Trophoblast cell (in vitro differentiated cells and primary cell): ENCODE results near the gene AMN.
A peak's percentile ranks its signal among the peaks of the same experiment; 100 is the strongest.

Source experiments
- DNase-seq, 2 donors: peaks; one replicate each; pipeline ENCODE4 v3.0.0-alpha.2; 2016
- H2AFZ ChIP-seq: 2 replicates; pipeline ENCODE4 v1.6.1; 2013; ENCODE audit warnings: low read length, moderate library complexity, mild to moderate bottlenecking; ENCODE audit not compliant: insufficient read depth, poor library complexity
- H2AK5ac ChIP-seq: 2 replicates; pipeline ENCODE4 v1.6.1; 2013; ENCODE audit warnings: mild to moderate bottlenecking, low read length
- H2BK120ac ChIP-seq: 2 replicates; pipeline ENCODE4 v1.6.1; 2013; ENCODE audit warnings: low read length, mild to moderate bottlenecking, moderate library complexity; ENCODE audit not compliant: insufficient read depth, poor library complexity
- H2BK12ac ChIP-seq: 2 replicates; pipeline ENCODE4 v1.6.1; 2013; ENCODE audit warnings: mild to moderate bottlenecking, low read length, moderate library complexity
- H2BK5ac ChIP-seq: 2 replicates; pipeline ENCODE4 v1.6.1; 2013; ENCODE audit warnings: low read length, low read depth, moderate library complexity, mild to moderate bottlenecking; ENCODE audit not compliant: poor library complexity
- H3K14ac ChIP-seq: 2 replicates; pipeline ENCODE4 v1.6.1; 2013; ENCODE audit warnings: mild to moderate bottlenecking, low read length
- H3K18ac ChIP-seq: 2 replicates; pipeline ENCODE4 v1.6.1; 2013; ENCODE audit warnings: mild to moderate bottlenecking, low read length
- H3K23ac ChIP-seq: 2 replicates; pipeline ENCODE4 v1.6.1; 2013; ENCODE audit warnings: low read length
- H3K27ac ChIP-seq: 2 replicates; pipeline ENCODE4 v1.5.1; 2013; ENCODE audit warnings: low read depth, mild to moderate bottlenecking, inconsistent platforms, low read length, moderate library complexity
- H3K27me3 ChIP-seq: 2 replicates; pipeline ENCODE4 v1.6.1; 2013; ENCODE audit warnings: inconsistent platforms, mild to moderate bottlenecking, low read length, moderate library complexity; ENCODE audit not compliant: insufficient read depth
- H3K36me3 ChIP-seq, 2 experiments: 1 replicate in 1 of 2; 2 replicates in 1 of 2; pipeline ENCODE4 v1.6.1; 2013; ENCODE audit warnings: low read length in 2 of 2, mild to moderate bottlenecking in 2 of 2, moderate library complexity in 1 of 2; ENCODE audit not compliant: insufficient read depth in 2 of 2, control insufficient read depth in 1 of 2
- H3K4ac ChIP-seq: 2 replicates; pipeline ENCODE4 v1.6.1; 2013; ENCODE audit warnings: low read depth, mild to moderate bottlenecking, low read length, moderate library complexity
- H3K4me1 ChIP-seq, 2 experiments: 1 replicate in 1 of 2; 2 replicates in 1 of 2; pipeline ENCODE4 v1.6.1; 2013; ENCODE audit warnings: low read length in 2 of 2, mild to moderate bottlenecking in 2 of 2, moderate library complexity in 1 of 2; ENCODE audit not compliant: insufficient read depth in 2 of 2, control insufficient read depth in 1 of 2
- H3K4me2 ChIP-seq: 2 replicates; pipeline ENCODE4 v1.6.1; 2013; ENCODE audit warnings: inconsistent platforms, mild to moderate bottlenecking, low read length, moderate library complexity
- H3K4me3 ChIP-seq: 2 replicates; pipeline ENCODE4 v1.5.1; 2013; ENCODE audit warnings: mild to moderate bottlenecking, low read depth, low read length, inconsistent platforms
- H3K79me1 ChIP-seq: one replicate; pipeline ENCODE4 v1.6.1; 2013; ENCODE audit warnings: low read length
- H3K79me2 ChIP-seq: 2 replicates; pipeline ENCODE4 v1.6.1; 2013; ENCODE audit warnings: low read length, mild to moderate bottlenecking; ENCODE audit not compliant: control insufficient read depth, insufficient read depth, poor library complexity
- H3K9ac ChIP-seq: 2 replicates; pipeline ENCODE4 v1.6.1; 2013; ENCODE audit warnings: mild to moderate bottlenecking, low read length
- H3K9me3 ChIP-seq: 2 replicates; pipeline ENCODE4 v1.6.1; 2013; ENCODE audit warnings: low read depth, mild to moderate bottlenecking, control low read depth, inconsistent platforms, low read length; ENCODE audit not compliant: insufficient read depth
- H4K12ac ChIP-seq: 2 replicates; pipeline ENCODE4 v1.6.1; 2013; ENCODE audit warnings: low read depth, mild to moderate bottlenecking, low read length, moderate library complexity
- H4K8ac ChIP-seq: 2 replicates; pipeline ENCODE4 v1.6.1; 2013; ENCODE audit warnings: low read depth, mild to moderate bottlenecking, low read length, moderate library complexity
- H4K91ac ChIP-seq: one replicate; pipeline ENCODE4 v1.6.1; 2013; ENCODE audit warnings: low read depth, mild to moderate bottlenecking, low read length, moderate library complexity
- WGBS: extraction: QIAGEN DNeasy Blood & Tissue Kit; methylation state at CpG from one replicate; pipeline ENCODE4 v1.1.7; 2013; ENCODE audit warnings: missing lambda C conversion rate; ENCODE audit not compliant: insufficient read length, insufficient coverage; ENCODE audit errors: extremely low coverage; 5-methylcytosine and 5-hydroxymethylcytosine counted together

The AMN gene

DNA sequence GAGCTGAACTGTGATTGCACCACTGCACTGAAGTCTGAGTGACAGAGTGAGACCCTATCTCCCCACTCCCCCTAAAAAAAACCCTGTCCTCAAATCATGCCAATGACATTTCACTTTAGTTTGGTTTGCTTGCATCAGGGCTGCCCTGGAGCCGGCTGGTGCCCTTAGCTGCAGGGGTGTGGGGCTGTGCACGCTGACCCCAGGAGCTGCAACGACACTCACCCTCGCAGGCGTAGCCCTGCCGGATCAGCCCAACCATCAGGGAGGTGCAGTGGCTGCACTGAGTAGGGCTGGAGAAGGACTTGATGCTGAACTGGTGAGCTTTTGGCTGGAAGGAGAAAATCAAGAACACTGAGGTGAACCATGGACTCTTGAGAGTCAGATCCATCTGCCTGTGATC is 29.8 kb downstream of the AMN start:
- H4K12ac ChIP-seq: no peak overlapping the region
- no peaks in the 10 kb centered on the region for H3K9me3 ChIP-seq
- DNase-seq: no peak
- H3K79me2 ChIP-seq: no peaks in the 10 kb centered on the region
- H2AFZ ChIP-seq: no peak overlapping the region
- no peaks in the 10 kb centered on the region for H3K4me1 ChIP-seq
- no peak overlapping the region for H2BK120ac ChIP-seq
- no peak overlapping the region for H2AK5ac ChIP-seq
- WGBS: no CpG with 5 or more reads among the region's 6 CpGs
- no peak overlapping the region for H4K91ac ChIP-seq
- H3K27ac ChIP-seq: no peak overlapping the region
- no peak overlapping the region for H3K14ac ChIP-seq
- H3K36me3 ChIP-seq: peaks cover 72 to 77% of the 10 kb centered on the region in 2 experiments
- no peak overlapping the region for H3K23ac ChIP-seq
- no peak overlapping the region for H3K4me3 ChIP-seq
- no peak overlapping the region for H4K8ac ChIP-seq
- H3K27me3 ChIP-seq: no peaks in the 10 kb centered on the region
- H3K4me2 ChIP-seq: no peak overlapping the region
- H2BK12ac ChIP-seq: no peak overlapping the region
- H3K4ac ChIP-seq: no peak overlapping the region
- H2BK5ac ChIP-seq: no peak overlapping the region
- H3K9ac ChIP-seq: no peak overlapping the region
- H3K18ac ChIP-seq: no peak overlapping the region
- no peaks in the 10 kb centered on the region for H3K79me1 ChIP-seq

DNA sequence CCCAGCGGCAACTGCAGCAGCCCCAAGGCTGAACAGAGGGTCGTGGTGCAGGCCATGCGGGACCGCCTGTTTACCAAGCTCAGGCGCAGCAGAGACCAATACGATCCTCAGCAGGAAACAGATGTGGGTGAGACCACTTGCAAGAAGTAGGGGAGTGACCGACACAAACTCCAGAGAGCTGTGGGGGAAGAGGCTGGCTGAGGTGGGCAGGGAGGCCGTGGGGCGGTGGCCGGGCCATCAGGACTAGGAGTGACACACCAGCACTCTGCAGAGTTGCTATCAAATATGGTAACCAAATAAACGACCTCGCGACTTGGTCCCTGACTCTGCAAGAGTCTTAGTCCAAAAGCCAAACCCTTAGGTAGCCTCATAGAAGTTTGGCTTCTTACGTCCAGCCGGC is 30.6 kb downstream of the AMN start:
- Histone ChIP-seq H3K4ac (no peak overlapping the region), H4K8ac (no peak overlapping the region), H3K14ac (no peak overlapping the region), H2BK5ac (no peak overlapping the region), H2AK5ac (no peak overlapping the region), H3K27me3 (no peaks in the 10 kb centered on the region), H2BK120ac (no peak overlapping the region), H3K9me3 (no peaks in the 10 kb centered on the region), H3K4me2 (no peak overlapping the region), H3K79me1 (no peaks in the 10 kb centered on the region), H3K36me3 (peaks cover 72 to 79% of the 10 kb centered on the region in 2 experiments), H3K4me1 (no peaks in the 10 kb centered on the region), H4K91ac (no peak overlapping the region), H3K18ac (no peak overlapping the region), H3K9ac (no peak overlapping the region), H3K23ac (no peak overlapping the region), H3K4me3 (no peak overlapping the region), H3K79me2 (no peaks in the 10 kb centered on the region), H3K27ac (no peak overlapping the region), H2AFZ (no peak overlapping the region), H4K12ac (no peak overlapping the region), H2BK12ac (no peak overlapping the region)
- no peak for DNase-seq
- WGBS: no CpG with 5 or more reads among the region's 15 CpGs

DNA sequence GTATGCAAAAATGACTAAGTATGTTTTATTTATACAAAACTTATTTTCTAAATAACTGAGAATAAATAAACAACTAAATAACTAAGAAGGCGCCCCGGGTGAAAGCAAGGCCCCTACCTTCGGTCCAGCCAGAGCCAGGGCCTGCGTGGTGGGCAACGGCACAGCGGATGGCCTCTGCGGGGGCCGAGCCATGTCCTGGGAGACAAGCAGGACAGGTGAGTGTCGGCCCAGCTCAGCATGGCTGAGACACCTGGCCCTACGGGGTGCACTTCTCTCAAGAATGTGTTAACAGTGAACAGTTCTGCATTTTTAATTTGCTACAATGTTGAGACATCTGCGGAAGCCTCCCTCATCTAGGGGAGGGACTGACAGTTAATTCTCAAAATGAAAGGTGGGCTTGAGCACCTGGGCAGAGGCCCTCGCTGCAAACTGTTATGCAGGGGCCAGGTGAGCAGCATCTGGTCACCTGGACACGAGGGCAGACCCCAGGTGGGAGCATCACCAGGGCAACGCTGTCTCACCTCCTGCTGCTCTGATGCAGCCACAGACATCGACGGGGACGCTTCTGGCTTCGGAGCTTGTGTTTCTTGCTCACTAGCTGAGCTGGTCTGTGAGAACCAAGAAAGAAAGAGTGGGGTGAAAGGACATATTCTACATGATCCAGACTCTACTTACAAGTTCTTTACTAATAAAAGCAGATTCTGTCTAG is 31.8 kb downstream of the AMN start:
- H3K9ac ChIP-seq: no peak overlapping the region

DNA sequence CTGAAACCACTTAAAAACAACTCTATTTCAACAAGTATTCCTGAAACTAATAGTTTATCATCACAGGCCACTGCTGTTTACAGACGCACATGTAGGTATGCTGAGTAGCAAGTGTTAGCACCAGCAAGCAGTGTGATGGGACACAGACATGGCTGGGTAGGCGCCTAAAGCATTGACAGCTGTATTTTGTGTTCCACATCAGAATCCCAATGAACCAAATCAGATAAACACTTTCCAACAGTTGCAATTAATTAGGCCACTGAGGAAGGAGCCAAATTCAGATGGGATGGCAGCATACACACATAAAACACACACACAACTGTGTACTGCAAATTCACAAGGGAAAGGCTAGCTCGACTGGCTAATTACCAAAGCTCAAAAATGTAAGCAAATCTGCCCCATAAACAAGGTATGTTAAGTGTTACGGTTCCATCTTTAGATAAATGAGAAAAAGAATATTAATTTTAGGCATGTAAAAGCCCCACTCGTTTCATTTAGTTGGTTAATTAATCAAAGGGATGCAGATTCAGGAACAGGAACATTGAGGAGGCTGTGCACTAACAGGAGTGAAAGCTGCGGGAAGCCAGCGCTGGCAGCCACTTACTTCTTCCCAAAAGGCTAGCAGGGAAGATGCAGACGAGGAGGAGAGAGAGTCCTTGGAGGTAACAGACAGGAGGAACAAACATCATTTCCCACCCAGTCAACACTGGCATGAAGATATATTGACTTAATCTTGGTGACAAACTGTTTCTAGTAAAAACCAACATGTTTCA is 33.4 kb downstream of the AMN start:
- no peak overlapping the region for H4K8ac ChIP-seq

More for the DNA sequence above, 31.8 kb downstream of the AMN start:
- Histone ChIP-seq H4K91ac (no peak overlapping the region), H3K14ac (no peak overlapping the region), H4K12ac (no peak overlapping the region), H4K8ac (no peak overlapping the region), H3K4me2 (no peak overlapping the region), H3K4me3 (no peak overlapping the region), H3K79me2 (no peaks in the 10 kb centered on the region), H3K4me1 (no peaks in the 10 kb centered on the region), H3K4ac (no peak overlapping the region), H3K27me3 (no peaks in the 10 kb centered on the region), H2AK5ac (no peak overlapping the region), H3K23ac (no peak overlapping the region), H3K27ac (no peak overlapping the region), H2BK120ac (no peak overlapping the region), H3K18ac (no peak overlapping the region), H3K79me1 (no peaks in the 10 kb centered on the region), H3K36me3 (peaks cover 71 to 81% of the 10 kb centered on the region in 2 experiments), H2BK5ac (no peak overlapping the region), H2BK12ac (no peak overlapping the region), H2AFZ (no peak overlapping the region), H3K9me3 (no peaks in the 10 kb centered on the region)
- WGBS: no CpG with 5 or more reads among the region's 18 CpGs
- no peak for DNase-seq

More for the DNA sequence above, 33.4 kb downstream of the AMN start:
- no peak overlapping the region for H3K14ac ChIP-seq
- no peaks in the 10 kb centered on the region for H3K4me1 ChIP-seq
- H2BK5ac ChIP-seq: no peak overlapping the region
- no CpG with 5 or more reads among the region's 8 CpGs for WGBS
- no peak overlapping the region for H3K27ac ChIP-seq
- H3K18ac ChIP-seq: no peak overlapping the region
- H3K4me2 ChIP-seq: no peak overlapping the region
- no peak overlapping the region for H2BK120ac ChIP-seq
- H3K27me3 ChIP-seq: no peaks in the 10 kb centered on the region
- H3K36me3 ChIP-seq: peaks cover 61 to 77% of the 10 kb centered on the region in 2 experiments
- no peak overlapping the region for H4K91ac ChIP-seq
- DNase-seq: no peak
- H4K12ac ChIP-seq: no peak overlapping the region
- no peaks in the 10 kb centered on the region for H3K9me3 ChIP-seq
- no peaks in the 10 kb centered on the region for H3K79me2 ChIP-seq
- H2AFZ ChIP-seq: no peak overlapping the region
- H3K23ac ChIP-seq: peak overlapping the region; percentile 31
- H3K4ac ChIP-seq: no peak overlapping the region
- no peak overlapping the region for H2BK12ac ChIP-seq
- no peak overlapping the region for H3K4me3 ChIP-seq
- H3K79me1 ChIP-seq: no peaks in the 10 kb centered on the region
- no peak overlapping the region for H3K9ac ChIP-seq
- no peak overlapping the region for H2AK5ac ChIP-seq
